Measurements from ENCODE around the gene MCF2L. TPM values are rescaled to one million over a fixed set of nuclear protein-coding genes. Genes with fewer than 3 reads are reported as not detected.

MCF2L gene
- total RNA-seq, 1 experiment from 2014 or later = not detected

GRCh38 chr13:113093580-113094409 is 124.8 kb downstream of the MCF2L start:
- Mint-ChIP-seq H3K4me3 (ENCODE audit: unreplicated experiment) (no peak overlapping the region), H3K4me1 (ENCODE audit: insufficient read depth, unreplicated experiment) (no peaks in the 10 kb centered on the region), H3K27ac (ENCODE audit: low read depth, unreplicated experiment) (no peak overlapping the region), H3K9me3 (ENCODE audit: unreplicated experiment) (no peaks in the 10 kb centered on the region), H3K27me3 (ENCODE audit: insufficient read depth, unreplicated experiment) (peaks cover 22% of the 10 kb centered on the region), H3K36me3 (ENCODE audit: insufficient read depth, unreplicated experiment) (no peaks in the 10 kb centered on the region)
- ChIA-PET POLR2A (no interaction called here), CTCF (interaction anchor here (0.9 kb wide), 1 partner anchor 117 kb away, joined by 3 read pairs; no protein-coding TSS in a partner anchor)
- DNase-seq (ENCODE audit: unreplicated experiment) = no peak
- TF ChIP-seq, protein P1, sequence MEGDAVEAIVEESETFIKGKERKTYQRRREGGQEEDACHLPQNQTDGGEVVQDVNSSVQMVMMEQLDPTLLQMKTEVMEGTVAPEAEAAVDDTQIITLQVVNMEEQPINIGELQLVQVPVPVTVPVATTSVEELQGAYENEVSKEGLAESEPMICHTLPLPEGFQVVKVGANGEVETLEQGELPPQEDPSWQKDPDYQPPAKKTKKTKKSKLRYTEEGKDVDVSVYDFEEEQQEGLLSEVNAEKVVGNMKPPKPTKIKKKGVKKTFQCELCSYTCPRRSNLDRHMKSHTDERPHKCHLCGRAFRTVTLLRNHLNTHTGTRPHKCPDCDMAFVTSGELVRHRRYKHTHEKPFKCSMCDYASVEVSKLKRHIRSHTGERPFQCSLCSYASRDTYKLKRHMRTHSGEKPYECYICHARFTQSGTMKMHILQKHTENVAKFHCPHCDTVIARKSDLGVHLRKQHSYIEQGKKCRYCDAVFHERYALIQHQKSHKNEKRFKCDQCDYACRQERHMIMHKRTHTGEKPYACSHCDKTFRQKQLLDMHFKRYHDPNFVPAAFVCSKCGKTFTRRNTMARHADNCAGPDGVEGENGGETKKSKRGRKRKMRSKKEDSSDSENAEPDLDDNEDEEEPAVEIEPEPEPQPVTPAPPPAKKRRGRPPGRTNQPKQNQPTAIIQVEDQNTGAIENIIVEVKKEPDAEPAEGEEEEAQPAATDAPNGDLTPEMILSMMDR (IDR thresholded peaks at IDR 0.05; ENCODE audit: unreplicated experiment) = no peak
- no TSS peak for BruUV-seq (replicated peaks)
- intact Hi-C loops (cut with micrococcal nuclease) = no loop called here

DNA sequence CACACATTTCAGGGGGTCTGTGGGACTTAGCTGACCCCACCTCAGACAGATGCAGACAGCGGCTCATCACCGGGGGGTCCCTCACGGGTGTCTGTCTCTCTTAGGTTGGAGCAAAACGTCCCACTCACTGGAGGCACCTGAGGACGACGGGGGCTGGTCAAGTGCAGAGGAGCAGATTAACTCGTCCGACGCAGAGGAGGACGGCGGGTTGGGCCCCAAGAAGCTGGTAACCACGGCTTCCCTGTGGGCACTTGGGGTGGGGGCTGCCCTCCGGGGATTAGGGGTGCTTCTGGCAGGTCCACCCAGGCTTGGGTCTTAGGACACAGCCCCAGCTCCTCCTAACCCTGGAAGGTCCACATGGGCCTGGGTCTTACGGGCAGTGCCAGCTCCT is 125.4 kb downstream of the MCF2L start:
- H3K27me3 Mint-ChIP-seq (ENCODE audit: insufficient read depth, unreplicated experiment) = peaks cover 28% of the 10 kb centered on the region
- H3K4me3 Mint-ChIP-seq (ENCODE audit: unreplicated experiment) = no peak overlapping the region
- CTCF ChIA-PET = interaction anchor here (0.7 kb wide), 1 partner anchor 94 kb away, joined by 4 read pairs; no protein-coding TSS in a partner anchor
- no peak overlapping the region for H3K27ac Mint-ChIP-seq (ENCODE audit: low read depth, unreplicated experiment)
- no peak for DNase-seq (ENCODE audit: unreplicated experiment)
- no peaks in the 10 kb centered on the region for H3K9me3 Mint-ChIP-seq (ENCODE audit: unreplicated experiment)
- no peaks in the 10 kb centered on the region for H3K4me1 Mint-ChIP-seq (ENCODE audit: insufficient read depth, unreplicated experiment)
- H3K36me3 Mint-ChIP-seq (ENCODE audit: insufficient read depth, unreplicated experiment) = no peaks in the 10 kb centered on the region
- intact Hi-C loops (cut with micrococcal nuclease) = no loop called here
- TF ChIP-seq, protein P1 (IDR thresholded peaks at IDR 0.05; ENCODE audit: unreplicated experiment) = no peak
- BruUV-seq (replicated peaks) = no TSS peak
- POLR2A ChIA-PET = no interaction called here

DNA sequence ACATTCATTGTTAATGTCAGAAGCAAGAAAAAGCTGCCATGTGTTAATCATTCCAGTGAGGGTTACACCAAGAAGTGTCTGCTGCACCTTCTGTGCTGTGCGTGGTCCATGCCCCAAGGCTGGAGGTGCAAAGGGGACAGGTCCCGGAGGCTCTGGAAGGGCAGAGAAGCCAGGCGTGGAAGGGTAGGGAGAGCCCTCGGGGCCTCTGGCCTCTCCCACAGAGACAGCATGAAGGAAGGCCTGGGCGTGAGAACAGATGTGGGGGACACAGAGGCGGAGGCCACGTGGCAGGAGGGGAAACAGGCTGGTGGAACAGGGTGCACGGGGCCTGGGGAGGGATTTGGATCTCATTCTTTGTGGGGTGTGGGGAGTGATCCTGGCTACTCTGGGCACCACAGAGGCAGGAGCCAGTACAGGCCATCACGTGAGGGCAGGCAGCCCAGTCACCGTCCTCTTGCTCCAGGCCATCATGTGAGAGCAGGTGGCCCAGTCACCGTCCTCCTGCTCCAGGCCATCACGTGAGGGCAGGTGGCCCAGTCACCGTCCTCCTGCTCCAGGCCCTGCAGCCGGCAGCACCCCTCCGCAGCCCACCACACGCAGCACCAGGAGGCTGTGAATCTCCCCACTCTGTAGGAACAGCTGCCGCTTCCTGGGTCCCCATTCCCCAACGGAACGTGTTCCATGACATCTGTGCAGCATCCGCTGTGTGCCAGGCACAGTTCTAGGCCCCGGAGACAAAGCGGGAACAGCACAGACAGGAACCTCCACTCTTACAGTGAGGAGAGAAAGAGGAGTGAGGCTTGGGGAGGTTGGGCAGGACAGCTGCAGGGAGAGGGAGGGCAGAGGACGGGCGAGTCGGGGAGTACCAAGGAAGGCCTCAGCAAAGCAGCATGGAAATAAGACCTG is 126.4 kb downstream of the MCF2L start:
- intact Hi-C loops (cut with micrococcal nuclease) = no loop called here
- DNase-seq (ENCODE audit: unreplicated experiment) = no peak
- H3K4me1 Mint-ChIP-seq (ENCODE audit: insufficient read depth, unreplicated experiment) = no peaks in the 10 kb centered on the region
- peaks cover 28% of the 10 kb centered on the region for H3K27me3 Mint-ChIP-seq (ENCODE audit: insufficient read depth, unreplicated experiment)
- H3K4me3 Mint-ChIP-seq (ENCODE audit: unreplicated experiment) = no peak overlapping the region
- no TSS peak for BruUV-seq (replicated peaks)
- ChIA-PET CTCF (interaction anchor here (0.7 kb wide), 1 partner anchor 93 kb away, joined by 4 read pairs; no protein-coding TSS in a partner anchor), POLR2A (no interaction called here)
- H3K36me3 Mint-ChIP-seq (ENCODE audit: insufficient read depth, unreplicated experiment) = no peaks in the 10 kb centered on the region
- TF ChIP-seq, protein P1 (IDR thresholded peaks at IDR 0.05; ENCODE audit: unreplicated experiment) = no peak
- no peak overlapping the region for H3K27ac Mint-ChIP-seq (ENCODE audit: low read depth, unreplicated experiment)
- no peaks in the 10 kb centered on the region for H3K9me3 Mint-ChIP-seq (ENCODE audit: unreplicated experiment)
